Measurements from ENCODE around the gene RPH3AL.
"Not testable (repeated sequence)": the region's sequence is repeated elsewhere in the genome, so short reads cannot be mapped to it uniquely, and the experiment has no call there.

Gene RPH3AL

DNA sequence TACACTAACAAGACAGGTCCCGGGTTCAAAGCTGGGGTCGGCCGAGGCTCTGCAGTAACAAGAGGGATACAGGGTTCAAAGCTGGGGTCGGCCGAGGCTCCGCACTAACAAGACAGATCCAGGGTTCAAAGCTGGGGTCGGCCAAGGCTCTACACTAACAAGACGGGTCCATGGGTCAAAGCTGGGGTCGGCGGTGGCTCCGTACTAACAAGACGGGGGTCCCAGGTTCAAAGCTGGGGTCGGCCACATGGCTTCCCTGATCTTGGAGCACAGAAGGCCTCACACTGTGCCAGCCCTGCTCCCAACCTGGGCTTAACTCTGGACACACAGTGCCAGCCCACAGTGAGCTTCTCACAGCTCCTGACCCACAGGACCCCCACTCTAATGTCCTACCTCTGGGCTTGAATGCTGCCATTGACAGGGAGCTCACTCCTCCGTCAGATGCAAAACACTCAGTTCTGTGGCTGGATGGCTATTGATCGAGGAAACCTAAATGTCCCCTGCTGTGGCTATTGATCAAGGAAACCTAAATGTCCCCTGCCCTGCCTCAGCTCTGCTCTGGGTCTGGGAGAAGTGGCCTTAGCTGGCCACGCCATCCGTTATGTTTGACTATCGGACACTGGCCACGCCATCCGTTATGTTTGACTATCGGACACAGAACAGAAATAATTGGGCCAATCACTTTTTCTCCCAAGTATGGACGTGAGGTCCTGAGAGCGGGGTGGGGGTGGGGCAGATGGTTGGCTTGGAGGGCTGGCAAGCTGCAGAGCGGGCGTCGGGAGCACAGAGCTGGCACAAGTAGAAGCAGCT, 116.6 kb downstream of the RPH3AL start:
- FAIRE-seq = no peak
- no peak for DNase-seq (ENCODE audit: insufficient read length, low spot score)
- no peak for TF ChIP-seq CTCF (IDR thresholded peaks at IDR 0.05; ENCODE audit: insufficient read depth, missing control alignments)

GRCh38 chr17:234994-235830, 117.4 kb downstream of the RPH3AL start:
- not testable (repeated sequence) for FAIRE-seq; DNase-seq (ENCODE audit: insufficient read length, low spot score)

GRCh38 chr17:234163-234993, 118.2 kb downstream of the RPH3AL start:
- FAIRE-seq; DNase-seq (ENCODE audit: insufficient read length, low spot score): not testable (repeated sequence)

DNA sequence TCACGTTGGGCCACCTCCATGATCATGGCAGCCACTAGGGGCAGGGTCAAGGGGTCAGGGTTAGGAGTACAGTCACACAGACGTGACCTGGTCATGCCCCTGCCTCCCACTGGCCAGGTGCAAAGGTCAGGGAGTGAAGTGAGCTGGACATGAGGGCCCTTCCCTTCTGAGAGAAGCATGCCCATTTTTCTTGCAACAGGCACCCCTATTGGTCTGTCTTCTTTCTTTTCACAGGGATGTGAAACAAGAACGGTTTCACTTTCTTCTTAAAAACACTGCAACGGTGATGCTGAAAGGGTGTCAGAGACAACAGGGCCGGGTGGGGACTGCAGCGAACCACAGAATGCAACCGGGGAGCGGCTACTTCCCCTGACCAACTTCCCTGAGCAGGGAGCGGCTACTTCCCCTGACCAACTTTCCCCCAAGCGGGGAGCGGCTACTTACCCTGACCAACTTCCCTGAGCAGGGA, 119.1 kb downstream of the RPH3AL start:
- FAIRE-seq = no peak
- no peak for TF ChIP-seq CTCF (IDR thresholded peaks at IDR 0.05; ENCODE audit: insufficient read depth, missing control alignments)
- DNase-seq (ENCODE audit: insufficient read length, low spot score) = no peak

DNA sequence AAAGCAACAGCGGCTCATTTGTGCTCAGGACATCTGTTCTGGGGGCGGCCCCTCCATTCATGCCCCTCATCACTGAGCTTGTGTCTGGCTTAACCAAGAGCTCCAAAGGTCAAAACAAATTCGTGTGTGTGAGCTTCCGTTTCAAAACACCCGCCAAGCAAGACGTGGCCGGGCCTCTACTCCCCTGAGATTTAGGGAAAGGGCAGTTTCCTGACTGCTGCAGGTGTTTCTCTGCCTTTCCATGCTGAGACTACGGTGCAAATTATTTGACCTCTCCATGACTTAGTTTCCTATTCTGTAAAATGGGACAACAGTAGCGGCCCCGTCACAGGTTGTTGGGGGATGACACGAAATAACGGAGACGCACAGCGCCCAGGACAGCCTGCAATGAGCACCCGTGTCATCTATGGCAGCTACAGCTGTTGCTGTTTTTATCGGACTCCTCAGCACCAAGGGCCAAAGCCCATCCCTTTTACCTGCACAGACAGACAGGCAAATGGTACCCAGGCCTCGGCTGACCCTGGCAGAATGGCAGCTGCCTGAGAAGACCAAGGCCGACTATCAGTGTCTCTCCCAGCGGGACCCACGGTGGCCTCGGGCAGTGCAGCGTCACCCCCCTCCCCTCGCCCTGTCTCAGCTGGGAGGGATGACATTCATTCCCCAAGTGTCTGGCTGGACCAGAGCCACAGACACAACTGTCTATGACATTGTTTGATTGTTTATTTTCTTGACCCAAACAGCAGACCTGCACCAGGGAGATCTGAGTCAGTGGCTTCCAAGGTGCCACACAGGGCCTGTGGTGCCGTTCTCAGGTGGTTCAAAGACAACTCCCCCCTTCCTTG, 120.4 kb downstream of the RPH3AL start:
- FAIRE-seq (no peak), DNase-seq (ENCODE audit: insufficient read length, low spot score) (no peak)
- no peak for TF ChIP-seq CTCF (IDR thresholded peaks at IDR 0.05; ENCODE audit: insufficient read depth, missing control alignments)

- no peak for DNase-seq (ENCODE audit: insufficient read length, low spot score)
- FAIRE-seq = no peak
- no peak for TF ChIP-seq CTCF (IDR thresholded peaks at IDR 0.05; ENCODE audit: insufficient read depth, missing control alignments)
Measured at GRCh38 chr17:231191-231965, 121.2 kb downstream of the RPH3AL start.

GRCh38 chr17:230395-230770, 122.2 kb downstream of the RPH3AL start:
- FAIRE-seq (no peak), DNase-seq (ENCODE audit: insufficient read length, low spot score) (no peak)
- TF ChIP-seq CTCF (IDR thresholded peaks at IDR 0.05; ENCODE audit: insufficient read depth, missing control alignments) = no peak
